Measurements from ENCODE around the gene PAPPA.
A peak's percentile ranks its signal among the peaks of the same experiment; 100 is the strongest.

GRCh38 chr9:116334546-116335150 lies 181.1 kb downstream of the PAPPA start:
- TF ChIP-seq CTCF (IDR thresholded peaks at IDR 0.05), result no peak
- TF ChIP-seq EZH2 (IDR thresholded peaks at IDR 0.05), result peak; percentile 26

Data from neural progenitor cell (in vitro differentiated cells).